Liver (tissue), 9 donors: ENCODE results near the gene BTBD19. TPM values are rescaled to one million over a fixed set of nuclear protein-coding genes. Genes with fewer than 3 reads are reported as not detected.
A peak's percentile ranks its signal among the peaks of the same experiment; 100 is the strongest.

Experiments
- DNase-seq: peaks from one replicate; pipeline ENCODE4 v3.0.0-alpha.2; 2017; ENCODE audit warnings: low spot score
- H3K27ac ChIP-seq, 2 donors: one replicate each; pipeline ENCODE4 v1.7.0; 2013; ENCODE audit warnings: inconsistent platforms in 2 of 2, low read length in 2 of 2, control low read depth in 1 of 2, low read depth in 1 of 2, mild to moderate bottlenecking in 1 of 2
- H3K27me3 ChIP-seq, 4 donors: one replicate each; pipeline versions ENCODE4 v1.6.1 to v1.7.0; 2013; ENCODE audit warnings: low read length in 3 of 4, inconsistent platforms in 1 of 4, mild to moderate bottlenecking in 1 of 4, moderate library complexity in 1 of 4; ENCODE audit not compliant: control insufficient read depth in 4 of 4, insufficient read depth in 4 of 4
- H3K36me3 ChIP-seq, 4 donors: one replicate each; pipeline versions ENCODE4 v1.6.1 to v1.7.0; 2013; ENCODE audit warnings: low read length in 3 of 4, mild to moderate bottlenecking in 3 of 4, low read depth in 1 of 4, moderate library complexity in 1 of 4; ENCODE audit not compliant: control insufficient read depth in 4 of 4, insufficient read depth in 3 of 4
- H3K4me1 ChIP-seq, 4 donors: one replicate each; pipeline versions ENCODE4 v1.6.1 to v1.7.0; 2013; ENCODE audit warnings: low read length in 3 of 4, mild to moderate bottlenecking in 3 of 4, moderate library complexity in 1 of 4; ENCODE audit not compliant: control insufficient read depth in 4 of 4, insufficient read depth in 4 of 4
- H3K4me3 ChIP-seq, 3 donors: one replicate each; pipeline versions ENCODE4 v1.6.1 to v1.7.0; 2013; ENCODE audit warnings: low read length in 3 of 3, control low read depth in 1 of 3, low read depth in 1 of 3, mild to moderate bottlenecking in 1 of 3
- H3K9ac ChIP-seq, 2 donors: one replicate each; pipeline ENCODE4 v1.7.0; 2013; ENCODE audit warnings: low read length in 2 of 2, mild to moderate bottlenecking in 2 of 2, moderate library complexity in 2 of 2, control low read depth in 1 of 2, low read depth in 1 of 2
- H3K9me3 ChIP-seq, 4 donors: one replicate each; pipeline versions ENCODE4 v1.6.1 to v1.7.0; 2013; ENCODE audit warnings: low read length in 3 of 4; ENCODE audit not compliant: control insufficient read depth in 4 of 4
- CTCF ChIP-seq: fragments of 150-350 bp; IDR thresholded peaks from 2 replicates; pipeline ENCODE4 v1.5.1; 2017; ENCODE audit warnings: improper control_type of control experiment, low read depth, low read length; ENCODE audit not compliant: missing input control
- EGR1 ChIP-seq, 2 donors: IDR thresholded peaks; 2 replicates each; pipeline ENCODE4 v1.6.1; 2016 to 2018; ENCODE audit warnings: antibody characterized with exemption in 2 of 2, low read depth in 2 of 2
- FOXA1 ChIP-seq: IDR thresholded peaks from 2 replicates; pipeline ENCODE4 v1.6.1; 2016; ENCODE audit warnings: antibody characterized with exemption
- FOXA2 ChIP-seq: IDR thresholded peaks from 2 replicates; pipeline ENCODE4 v1.6.1; 2016; ENCODE audit warnings: antibody characterized with exemption
- GABPA ChIP-seq, 2 donors: IDR thresholded peaks in 1 of 2; conservative IDR thresholded peaks in 1 of 2; 2 replicates each; pipeline ENCODE4 v1.6.1; 2016; ENCODE audit warnings: antibody characterized with exemption in 2 of 2, mild to moderate bottlenecking in 1 of 2, moderate library complexity in 1 of 2
- HNF4A ChIP-seq, 2 donors: conservative IDR thresholded peaks; 2 replicates each; pipeline ENCODE4 v1.6.1; 2016; ENCODE audit warnings: antibody characterized with exemption in 2 of 2, mild to moderate bottlenecking in 2 of 2
- HNF4G ChIP-seq: IDR thresholded peaks from 2 replicates; pipeline ENCODE4 v1.6.1; 2016; ENCODE audit warnings: antibody characterized with exemption
- JUND ChIP-seq, 2 donors: IDR thresholded peaks; 2 replicates each; pipeline ENCODE4 v1.6.1; 2016; ENCODE audit warnings: antibody characterized with exemption in 2 of 2
- NR2F2 ChIP-seq: IDR thresholded peaks from 2 replicates; pipeline ENCODE4 v1.6.1; 2016; ENCODE audit warnings: antibody characterized with exemption
- RAD21 ChIP-seq, 2 donors: IDR thresholded peaks; 2 replicates each; pipeline ENCODE4 v1.6.1; 2016; ENCODE audit warnings: antibody characterized with exemption in 2 of 2, mild to moderate bottlenecking in 2 of 2
- RXRA ChIP-seq, 2 donors: IDR thresholded peaks; 2 replicates each; pipeline ENCODE4 v1.6.1; 2017 to 2018; ENCODE audit warnings: antibody characterized with exemption in 2 of 2, mild to moderate bottlenecking in 1 of 2
- SP1 ChIP-seq: IDR thresholded peaks from 2 replicates; pipeline ENCODE4 v1.6.1; 2018; ENCODE audit warnings: antibody characterized with exemption, mild to moderate bottlenecking
- TAF1 ChIP-seq: conservative IDR thresholded peaks from 2 replicates; pipeline ENCODE4 v1.6.1; 2016; ENCODE audit warnings: antibody characterized with exemption, mild to moderate bottlenecking
- YY1 ChIP-seq: IDR thresholded peaks from 2 replicates; pipeline ENCODE4 v1.6.1; 2016; ENCODE audit warnings: antibody characterized with exemption, mild to moderate bottlenecking
- WGBS: extraction: QIAGEN DNeasy Blood & Tissue Kit; methylation state at CpG from one replicate; pipeline ENCODE4 v1.1.7; 2013; 5-methylcytosine and 5-hydroxymethylcytosine counted together
- polyA plus RNA-seq, 2 donors: library from polyadenylated mRNA; stranded (reverse) in 1 of 2; unstranded in 1 of 2; fragments of 200-250 nt in 1 of 2; fragments of >200 nt in 1 of 2; fragmentation: Nextera tagmentation in 1 of 2; extraction: Ambion mirVana in 1 of 2; gene quantifications; one replicate each; pipeline versions ENCODE4 v1.2.1 to v1.2.3, GENCODE V29; 2013 to 2015
- total RNA-seq, 2 donors: library from RNA; depleted of rRNA; stranded (reverse); fragments of >200 nt; gene quantifications; one replicate each; pipeline ENCODE4 v1.2.3, GENCODE V29; 2014
- TF ChIP-seq, protein P1 (sequence below): IDR thresholded peaks from 2 replicates; pipeline ENCODE4 v1.6.1; 2016; ENCODE audit warnings: antibody characterized with exemption, mild to moderate bottlenecking
- TF ChIP-seq, protein P2 (sequence below): IDR thresholded peaks from 2 replicates; pipeline ENCODE4 v1.6.1; 2016; ENCODE audit warnings: antibody characterized with exemption
- TF ChIP-seq, protein P3 (sequence below): IDR thresholded peaks from 2 replicates; pipeline ENCODE4 v1.6.1; 2016; ENCODE audit warnings: antibody characterized with exemption
- TF ChIP-seq, protein P4 (sequence below): IDR thresholded peaks from 2 replicates; pipeline ENCODE4 v1.6.1; 2016; ENCODE audit warnings: antibody characterized with exemption
- donor health status: healthy.
- donor health status: healthy.
- donor health status: healthy.
- donor health status: healthy.
- donor health status: healthy.

Gene BTBD19
- total and polyA plus RNA-seq, 4 donors: 1.3 to 3.1 (median 2.6) TPM

GRCh38 chr1:44780583-44781121 lies 27.7 kb upstream of the BTBD19 start:
- H3K36me3 ChIP-seq: peaks cover 5 to 29% (median 18%) of the 10 kb centered on the region in 4 donors
- peaks cover 4 to 25% (median 13%) of the 10 kb centered on the region in 4 donors for H3K4me1 ChIP-seq
- no peak overlapping the region for H3K9ac ChIP-seq
- no peak overlapping the region for H3K27ac ChIP-seq
- H3K27me3 ChIP-seq: no peaks in the 10 kb centered on the region
- WGBS: 97% methylated on average over 14 of the region's 14 CpGs
- no peak overlapping the region for H3K4me3 ChIP-seq
- DNase-seq: no peak
- TF ChIP-seq, protein P1, sequence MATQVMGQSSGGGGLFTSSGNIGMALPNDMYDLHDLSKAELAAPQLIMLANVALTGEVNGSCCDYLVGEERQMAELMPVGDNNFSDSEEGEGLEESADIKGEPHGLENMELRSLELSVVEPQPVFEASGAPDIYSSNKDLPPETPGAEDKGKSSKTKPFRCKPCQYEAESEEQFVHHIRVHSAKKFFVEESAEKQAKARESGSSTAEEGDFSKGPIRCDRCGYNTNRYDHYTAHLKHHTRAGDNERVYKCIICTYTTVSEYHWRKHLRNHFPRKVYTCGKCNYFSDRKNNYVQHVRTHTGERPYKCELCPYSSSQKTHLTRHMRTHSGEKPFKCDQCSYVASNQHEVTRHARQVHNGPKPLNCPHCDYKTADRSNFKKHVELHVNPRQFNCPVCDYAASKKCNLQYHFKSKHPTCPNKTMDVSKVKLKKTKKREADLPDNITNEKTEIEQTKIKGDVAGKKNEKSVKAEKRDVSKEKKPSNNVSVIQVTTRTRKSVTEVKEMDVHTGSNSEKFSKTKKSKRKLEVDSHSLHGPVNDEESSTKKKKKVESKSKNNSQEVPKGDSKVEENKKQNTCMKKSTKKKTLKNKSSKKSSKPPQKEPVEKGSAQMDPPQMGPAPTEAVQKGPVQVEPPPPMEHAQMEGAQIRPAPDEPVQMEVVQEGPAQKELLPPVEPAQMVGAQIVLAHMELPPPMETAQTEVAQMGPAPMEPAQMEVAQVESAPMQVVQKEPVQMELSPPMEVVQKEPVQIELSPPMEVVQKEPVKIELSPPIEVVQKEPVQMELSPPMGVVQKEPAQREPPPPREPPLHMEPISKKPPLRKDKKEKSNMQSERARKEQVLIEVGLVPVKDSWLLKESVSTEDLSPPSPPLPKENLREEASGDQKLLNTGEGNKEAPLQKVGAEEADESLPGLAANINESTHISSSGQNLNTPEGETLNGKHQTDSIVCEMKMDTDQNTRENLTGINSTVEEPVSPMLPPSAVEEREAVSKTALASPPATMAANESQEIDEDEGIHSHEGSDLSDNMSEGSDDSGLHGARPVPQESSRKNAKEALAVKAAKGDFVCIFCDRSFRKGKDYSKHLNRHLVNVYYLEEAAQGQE: no peak
- TF ChIP-seq TAF1: no peak
- no peak for TF ChIP-seq FOXA2
- TF ChIP-seq FOXA1: no peak
- TF ChIP-seq HNF4A (conservative IDR thresholded peaks at IDR 0.05): no peak
- no peak for TF ChIP-seq HNF4G
- TF ChIP-seq, protein P2, sequence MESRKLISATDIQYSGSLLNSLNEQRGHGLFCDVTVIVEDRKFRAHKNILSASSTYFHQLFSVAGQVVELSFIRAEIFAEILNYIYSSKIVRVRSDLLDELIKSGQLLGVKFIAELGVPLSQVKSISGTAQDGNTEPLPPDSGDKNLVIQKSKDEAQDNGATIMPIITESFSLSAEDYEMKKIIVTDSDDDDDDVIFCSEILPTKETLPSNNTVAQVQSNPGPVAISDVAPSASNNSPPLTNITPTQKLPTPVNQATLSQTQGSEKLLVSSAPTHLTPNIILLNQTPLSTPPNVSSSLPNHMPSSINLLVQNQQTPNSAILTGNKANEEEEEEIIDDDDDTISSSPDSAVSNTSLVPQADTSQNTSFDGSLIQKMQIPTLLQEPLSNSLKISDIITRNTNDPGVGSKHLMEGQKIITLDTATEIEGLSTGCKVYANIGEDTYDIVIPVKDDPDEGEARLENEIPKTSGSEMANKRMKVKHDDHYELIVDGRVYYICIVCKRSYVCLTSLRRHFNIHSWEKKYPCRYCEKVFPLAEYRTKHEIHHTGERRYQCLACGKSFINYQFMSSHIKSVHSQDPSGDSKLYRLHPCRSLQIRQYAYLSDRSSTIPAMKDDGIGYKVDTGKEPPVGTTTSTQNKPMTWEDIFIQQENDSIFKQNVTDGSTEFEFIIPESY: no peak
- no peak for TF ChIP-seq SP1
- no peak for TF ChIP-seq JUND (IDR thresholded peaks at IDR 0.05)
- no peak for TF ChIP-seq EGR1 (IDR thresholded peaks at IDR 0.05; ENCODE audit: low read depth in 2 of 2)
- TF ChIP-seq GABPA (IDR thresholded peaks at IDR 0.05 in 1 of 2, conservative IDR thresholded peaks at IDR 0.05 in 1 of 2): no peak
- TF ChIP-seq, protein P3, sequence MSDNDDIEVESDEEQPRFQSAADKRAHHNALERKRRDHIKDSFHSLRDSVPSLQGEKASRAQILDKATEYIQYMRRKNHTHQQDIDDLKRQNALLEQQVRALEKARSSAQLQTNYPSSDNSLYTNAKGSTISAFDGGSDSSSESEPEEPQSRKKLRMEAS: no peak
- TF ChIP-seq CTCF: no peak
- no peak for TF ChIP-seq NR2F2
- no peak for TF ChIP-seq YY1
- no peak for TF ChIP-seq RXRA (IDR thresholded peaks at IDR 0.05)
- no peaks in the 10 kb centered on the region for H3K9me3 ChIP-seq

DNA sequence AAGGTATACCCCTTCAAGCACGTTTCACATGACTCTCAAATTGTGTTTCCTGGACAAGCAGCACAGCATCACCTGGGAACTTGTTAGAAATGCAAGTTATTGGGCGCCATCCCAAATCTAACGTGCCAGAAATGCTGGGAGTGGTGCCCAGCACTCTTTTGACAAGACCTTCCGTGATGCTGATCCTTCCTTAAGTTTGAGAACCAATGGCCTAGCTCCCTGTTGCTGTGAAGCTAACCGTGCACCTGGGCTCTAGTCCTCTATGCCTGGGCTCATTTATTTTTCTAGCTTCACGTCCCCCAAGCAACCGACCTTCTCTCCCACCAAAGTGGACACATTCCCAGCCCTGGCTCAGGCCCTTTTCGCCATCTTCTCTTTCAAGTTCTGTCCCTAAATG lies 24.6 kb upstream of the BTBD19 start:
- H3K9me3 ChIP-seq: no peaks in the 10 kb centered on the region
- H3K27me3 ChIP-seq: no peaks in the 10 kb centered on the region
- WGBS: 60% methylated on average over 8 of the region's 8 CpGs
- H3K9ac ChIP-seq: peak overlapping the region in 1 of 2 donors; percentile 39
- peak overlapping the region in 1 of 3 donors; percentile 52 for H3K4me3 ChIP-seq
- DNase-seq: no peak
- no peak overlapping the region for H3K27ac ChIP-seq
- peaks cover 6 to 21% (median 13%) of the 10 kb centered on the region in 4 donors for H3K4me1 ChIP-seq
- H3K36me3 ChIP-seq: peaks cover 0 to 14% (median 6%) of the 10 kb centered on the region in 4 donors
- no peak for TF ChIP-seq YY1
- no peak for TF ChIP-seq CTCF
- TF ChIP-seq, protein P1: no peak
- TF ChIP-seq, protein P3: no peak
- TF ChIP-seq RAD21 (IDR thresholded peaks at IDR 0.05): no peak
- TF ChIP-seq JUND (IDR thresholded peaks at IDR 0.05): no peak
- TF ChIP-seq, protein P4, sequence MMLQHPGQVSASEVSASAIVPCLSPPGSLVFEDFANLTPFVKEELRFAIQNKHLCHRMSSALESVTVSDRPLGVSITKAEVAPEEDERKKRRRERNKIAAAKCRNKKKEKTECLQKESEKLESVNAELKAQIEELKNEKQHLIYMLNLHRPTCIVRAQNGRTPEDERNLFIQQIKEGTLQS: no peak
- no peak for TF ChIP-seq GABPA (IDR thresholded peaks at IDR 0.05 in 1 of 2, conservative IDR thresholded peaks at IDR 0.05 in 1 of 2)
